ENCODE measurements around the gene PPFIBP1. TPM values are rescaled to one million over a fixed set of nuclear protein-coding genes. Genes with fewer than 3 reads are reported as not detected.

The PPFIBP1 gene
- total and polyA plus RNA-seq, 2 of the 13 experiments (the other 11 are each of a cell fraction or from before 2014, with no cell fraction given): 16.2 to 21.8 TPM

GRCh38 chr12:27549801-27550652 lies 26.0 kb downstream of the PPFIBP1 start (continued):
- no peak for TF ChIP-seq MAFF (IDR thresholded peaks at IDR 0.05; ENCODE audit: low read depth, low read length)
- 0 out of 2 replicates have a peak, but pooled peaks have one; percentile 32 for TF ChIP-seq SNAPC2 (CRISPR knock-in tag; IDR thresholded peaks at IDR 0.05)
- peak; percentile 87; the same call in 1 of the 2 replicates for TF ChIP-seq SMAD1 (CRISPR knock-in tag; IDR thresholded peaks at IDR 0.05; ENCODE audit: borderline replicate concordance, low read depth)
- no peak for TF ChIP-seq ZNF773 (CRISPR knock-in tag; IDR thresholded peaks at IDR 0.05; ENCODE audit: borderline replicate concordance)
- TF ChIP-seq SMARCE1 (IDR thresholded peaks at IDR 0.05; ENCODE audit: borderline replicate concordance): no peak
- TF ChIP-seq PHF21A (CRISPR knock-in tag; IDR thresholded peaks at IDR 0.05): peak; percentile 98
- no peak for TF ChIP-seq ZFAT (CRISPR knock-in tag; conservative IDR thresholded peaks at IDR 0.05)
- TF ChIP-seq NBN (conservative IDR thresholded peaks at IDR 0.05): no peak
- TF ChIP-seq ZNF225 (CRISPR knock-in tag; IDR thresholded peaks at IDR 0.05): no peak
- peak; percentile 57 for TF ChIP-seq HNF1A (IDR thresholded peaks at IDR 0.05; ENCODE audit: low read depth)
- peak; percentile 85; the same call in 1 of the 2 replicates for TF ChIP-seq HNF1A (CRISPR knock-in tag; IDR thresholded peaks at IDR 0.05; ENCODE audit: borderline replicate concordance)
- no peak for TF ChIP-seq HOXA9 (CRISPR knock-in tag; IDR thresholded peaks at IDR 0.05; ENCODE audit: borderline replicate concordance)
- no peak; the same call in 1 of the 2 replicates for TF ChIP-seq MED13 (CRISPR knock-in tag; IDR thresholded peaks at IDR 0.05)
- TF ChIP-seq NFKBIZ (CRISPR knock-in tag; IDR thresholded peaks at IDR 0.05): peak; percentile 94
- peak; percentile 81; the same call in 1 of the 2 replicates for TF ChIP-seq REPIN1 (CRISPR knock-in tag; IDR thresholded peaks at IDR 0.05; ENCODE audit: borderline replicate concordance, low read depth)
- peak; percentile 93 for TF ChIP-seq FOXP4 (CRISPR knock-in tag; IDR thresholded peaks at IDR 0.05)
- TF ChIP-seq TCF7L2 (IDR thresholded peaks at IDR 0.05; ENCODE audit: low read depth, low read length): no peak
- no peak for TF ChIP-seq TBL1XR1 (IDR thresholded peaks at IDR 0.05; ENCODE audit: borderline replicate concordance, low read length, partially characterized antibody)
- TF ChIP-seq ZNF160 (CRISPR knock-in tag; IDR thresholded peaks at IDR 0.05): peak; percentile 69; the same call in 1 of the 2 replicates
- peak; percentile 92 for TF ChIP-seq HOXA3 (CRISPR knock-in tag; IDR thresholded peaks at IDR 0.05)
- no peak for TF ChIP-seq ZNF740 (CRISPR knock-in tag; IDR thresholded peaks at IDR 0.05)
- TF ChIP-seq ZNF251 (CRISPR knock-in tag; IDR thresholded peaks at IDR 0.05): no peak
- TF ChIP-seq NR2F2 (IDR thresholded peaks at IDR 0.05; ENCODE audit: borderline replicate concordance, low read depth): peak; percentile 52; the same call in 1 of the 2 replicates
